ENCODE measurements around the gene NCAM2.

NCAM2 gene

GRCh38 chr21:21213297-21213696, 215.1 kb downstream of the NCAM2 start:
- no peak for DNase-seq (ENCODE audit: low read depth in 2 of 2)

GRCh38 chr21:21216047-21216446, 217.8 kb downstream of the NCAM2 start:
- DNase-seq (ENCODE audit: low read depth in 2 of 2), result no peak

- no peak for DNase-seq (ENCODE audit: low read depth in 2 of 2)
Observed at GRCh38 chr21:21226472-21226871, 228.3 kb downstream of the NCAM2 start.

- DNase-seq (ENCODE audit: low read depth in 2 of 2), result no peak
Observed at GRCh38 chr21:21230672-21231071, 232.5 kb downstream of the NCAM2 start.

GRCh38 chr21:21231913-21232312, 233.7 kb downstream of the NCAM2 start:
- no peak for DNase-seq (ENCODE audit: low read depth in 2 of 2)

GRCh38 chr21:21232320-21232719, 234.1 kb downstream of the NCAM2 start:
- no peak for DNase-seq (ENCODE audit: low read depth in 2 of 2)

GRCh38 chr21:21233051-21233450, 234.8 kb downstream of the NCAM2 start:
- no peak for DNase-seq (ENCODE audit: low read depth in 2 of 2)

GRCh38 chr21:21236996-21237395, 238.8 kb downstream of the NCAM2 start:
- DNase-seq (ENCODE audit: low read depth in 2 of 2), result no peak

GRCh38 chr21:21238629-21239400, 240.6 kb downstream of the NCAM2 start:
- DNase-seq (ENCODE audit: low read depth in 2 of 2), result no peak

GRCh38 chr21:21241391-21241790, 243.2 kb downstream of the NCAM2 start:
- DNase-seq (ENCODE audit: low read depth in 2 of 2), result no peak

- no peak for DNase-seq (ENCODE audit: low read depth in 2 of 2)
Observed at GRCh38 chr21:21246007-21246406, 247.8 kb downstream of the NCAM2 start.

GRCh38 chr21:21247424-21247823, 249.2 kb downstream of the NCAM2 start:
- no peak for DNase-seq (ENCODE audit: low read depth in 2 of 2)

GRCh38 chr21:21262048-21262447, 263.8 kb downstream of the NCAM2 start:
- DNase-seq (ENCODE audit: low read depth in 2 of 2), result no peak

GRCh38 chr21:21268061-21268471, 269.9 kb downstream of the NCAM2 start:
- no peak for DNase-seq (ENCODE audit: low read depth in 2 of 2)

GRCh38 chr21:21268885-21269284, 270.7 kb downstream of the NCAM2 start:
- DNase-seq (ENCODE audit: low read depth in 2 of 2), result no peak

- no peak for DNase-seq (ENCODE audit: low read depth in 2 of 2)
Observed at GRCh38 chr21:21279193-21279901, 281.1 kb downstream of the NCAM2 start.

GRCh38 chr21:21283810-21284209, 285.6 kb downstream of the NCAM2 start:
- DNase-seq (ENCODE audit: low read depth in 2 of 2), result no peak

- DNase-seq (ENCODE audit: low read depth in 2 of 2), result no peak
Observed at GRCh38 chr21:21286170-21286798, 288.1 kb downstream of the NCAM2 start.

- no peak for DNase-seq (ENCODE audit: low read depth in 2 of 2)
Observed at GRCh38 chr21:21290751-21291150, 292.5 kb downstream of the NCAM2 start.

GRCh38 chr21:21291883-21292569, 293.8 kb downstream of the NCAM2 start:
- DNase-seq (ENCODE audit: low read depth in 2 of 2), result no peak

GRCh38 chr21:21295303-21295702, 297.1 kb downstream of the NCAM2 start:
- DNase-seq (ENCODE audit: low read depth in 2 of 2), result no peak

GRCh38 chr21:21297211-21297610, 299.0 kb downstream of the NCAM2 start:
- DNase-seq (ENCODE audit: low read depth in 2 of 2), result no peak

Measured in stimulated activated CD4-positive, alpha-beta T cell treated with anti-CD3 and anti-CD28 coated beads, Interleukin-1b, Interleukin-23, amount 100 ng/mL, for 1 hour (primary cell).